Fibroblast of the aortic adventitia (primary cell): ENCODE data around the gene FHIT. TPM values are rescaled to one million over a fixed set of nuclear protein-coding genes. Genes with fewer than 3 reads are reported as not detected.

ENCODE experiments used
- DNase-seq: peaks from one replicate; pipeline ENCODE4 v3.0.0-alpha.2; 2010; ENCODE audit warnings: low read depth
- H3K4me3 ChIP-seq: 2 replicates; pipeline ENCODE4 v1.5.1; 2011; ENCODE audit warnings: low read depth, mild to moderate bottlenecking, control low read depth, low read length, moderate library complexity
- CTCF ChIP-seq: IDR thresholded peaks from 2 replicates; pipeline ENCODE4 v1.5.1; 2011; ENCODE audit warnings: mild to moderate bottlenecking, low read length, control low read depth, inconsistent platforms; ENCODE audit not compliant: insufficient read depth
- total RNA-seq: library from RNA; depleted of rRNA; stranded (reverse); fragments of >200 nt; gene quantifications from 2 replicates; pipeline ENCODE4 v1.2.3, GENCODE V29; 2012; ENCODE audit warnings: low replicate concordance

Gene FHIT
- total RNA-seq, 1 donor: 1.5 TPM

GRCh38 chr3:61169621-61170251 lies 81.5 kb downstream of the FHIT start:
- DNase-seq: no peak
- no peak overlapping the region for H3K4me3 ChIP-seq
- TF ChIP-seq CTCF: no peak

GRCh38 chr3:61168286-61168685 lies 83.0 kb downstream of the FHIT start:
- TF ChIP-seq CTCF: no peak
- no peak for DNase-seq
- no peak overlapping the region for H3K4me3 ChIP-seq

GRCh38 chr3:61162965-61163364 lies 88.3 kb downstream of the FHIT start:
- DNase-seq: no peak
- no peak for TF ChIP-seq CTCF
- H3K4me3 ChIP-seq: no peak overlapping the region

- no peak for DNase-seq
Measured at GRCh38 chr3:61158667-61159066, 92.6 kb downstream of the FHIT start.

GRCh38 chr3:61158216-61158615 lies 93.0 kb downstream of the FHIT start:
- no peak overlapping the region for H3K4me3 ChIP-seq
- DNase-seq: no peak
- TF ChIP-seq CTCF: no peak

More at GRCh38 chr3:61158667-61159066, 92.6 kb downstream of the FHIT start:
- H3K4me3 ChIP-seq: no peak overlapping the region
- no peak for TF ChIP-seq CTCF

- no peak for DNase-seq
- no peak overlapping the region for H3K4me3 ChIP-seq
- no peak for TF ChIP-seq CTCF
Measured at GRCh38 chr3:61157414-61157813, 93.8 kb downstream of the FHIT start.
